Astrocyte (in vitro differentiated cells and primary cell): Measurements from ENCODE around the gene INPP5A. TPM values are rescaled to one million over a fixed set of nuclear protein-coding genes. Genes with fewer than 3 reads are reported as not detected.

Experiments used
- DNase-seq: peaks from one replicate; pipeline ENCODE4 v3.0.0-alpha.2; 2010; ENCODE audit warnings: low read depth
- FAIRE-seq: peaks from 2 replicates; lab custom pipeline; 2011; peaks lifted over from hg19 to GRCh38; lab: Jason Lieb, UNC
- H2AFZ ChIP-seq: 2 replicates; pipeline ENCODE4 v1.6.0; 2012; ENCODE audit warnings: low read depth, low read length, inconsistent platforms
- H3K27ac ChIP-seq: 2 replicates; pipeline ENCODE4 v1.5.1; 2011; ENCODE audit warnings: low read depth, low read length, inconsistent platforms
- H3K27me3 ChIP-seq: 2 replicates; pipeline ENCODE4 v1.6.0; 2011; ENCODE audit warnings: low read length, inconsistent platforms; ENCODE audit not compliant: insufficient read depth
- H3K36me3 ChIP-seq: 2 replicates; pipeline ENCODE4 v1.5.1; 2011; ENCODE audit warnings: low read length, inconsistent platforms; ENCODE audit not compliant: insufficient read depth
- H3K4me1 ChIP-seq: 2 replicates; pipeline ENCODE4 v1.5.1; 2011; ENCODE audit warnings: low read length, inconsistent platforms; ENCODE audit not compliant: insufficient read depth
- H3K4me2 ChIP-seq: 2 replicates; pipeline ENCODE4 v1.6.0; 2012; ENCODE audit warnings: low read length, inconsistent platforms
- H3K4me3 ChIP-seq: 2 replicates; pipeline ENCODE4 v1.5.1; 2011; ENCODE audit warnings: low read depth, mild to moderate bottlenecking, low read length, inconsistent platforms; ENCODE audit not compliant: insufficient read depth
- H3K79me2 ChIP-seq: 2 replicates; pipeline ENCODE4 v1.6.0; 2012; ENCODE audit warnings: mild to moderate bottlenecking, low read length, inconsistent platforms; ENCODE audit not compliant: insufficient read depth
- H3K9ac ChIP-seq: 2 replicates; pipeline ENCODE4 v1.6.0; 2012; ENCODE audit warnings: mild to moderate bottlenecking, low read length, inconsistent platforms
- H3K9me3 ChIP-seq: 2 replicates; pipeline ENCODE4 v1.5.1; 2012; ENCODE audit warnings: low read depth, mild to moderate bottlenecking, low read length, inconsistent platforms; ENCODE audit not compliant: insufficient read depth
- H4K20me1 ChIP-seq: 2 replicates; pipeline ENCODE4 v1.6.0; 2012; ENCODE audit warnings: low read length, inconsistent platforms; ENCODE audit not compliant: insufficient read depth
- H3K27ac Mint-ChIP-seq: one replicate; pipeline ENCODE4 v1.8.0; 2021; ENCODE audit warnings: mild to moderate bottlenecking, mixed read lengths; ENCODE audit not compliant: unreplicated experiment
- H3K27me3 Mint-ChIP-seq: one replicate; pipeline ENCODE4 v1.8.0; 2021; ENCODE audit warnings: low read depth, mixed read lengths; ENCODE audit not compliant: unreplicated experiment
- H3K36me3 Mint-ChIP-seq: one replicate; pipeline ENCODE4 v1.8.0; 2021; ENCODE audit warnings: low read depth, mixed read lengths; ENCODE audit not compliant: unreplicated experiment
- H3K4me1 Mint-ChIP-seq: one replicate; pipeline ENCODE4 v1.8.0; 2021; ENCODE audit warnings: low read depth, mixed read lengths; ENCODE audit not compliant: unreplicated experiment
- H3K4me3 Mint-ChIP-seq: one replicate; pipeline ENCODE4 v1.8.0; 2021; ENCODE audit warnings: mild to moderate bottlenecking, moderate library complexity, mixed read lengths; ENCODE audit not compliant: unreplicated experiment
- H3K9me3 Mint-ChIP-seq: one replicate; pipeline ENCODE4 v1.8.0; 2021; ENCODE audit warnings: mild to moderate bottlenecking, mixed read lengths; ENCODE audit not compliant: unreplicated experiment
- EZH2 ChIP-seq: IDR thresholded peaks from 2 replicates; pipeline ENCODE4 v1.6.1; 2012; ENCODE audit warnings: mild to moderate bottlenecking, low read length, inconsistent platforms; ENCODE audit not compliant: insufficient read depth
- total RNA-seq: library from RNA; stranded (reverse); gene quantifications from 2 replicates; pipeline ENCODE4 v1.2.1, GENCODE V29; 2021
- TF ChIP-seq, protein P1 (sequence below): IDR thresholded peaks from 2 replicates; pipeline ENCODE4 v1.5.1; 2011; ENCODE audit warnings: low read depth, mild to moderate bottlenecking, inconsistent platforms, low read length, moderate library complexity; ENCODE audit not compliant: insufficient read depth

Gene INPP5A
- total RNA-seq, 1 donor from 2014 or later = 39.1 TPM

DNA sequence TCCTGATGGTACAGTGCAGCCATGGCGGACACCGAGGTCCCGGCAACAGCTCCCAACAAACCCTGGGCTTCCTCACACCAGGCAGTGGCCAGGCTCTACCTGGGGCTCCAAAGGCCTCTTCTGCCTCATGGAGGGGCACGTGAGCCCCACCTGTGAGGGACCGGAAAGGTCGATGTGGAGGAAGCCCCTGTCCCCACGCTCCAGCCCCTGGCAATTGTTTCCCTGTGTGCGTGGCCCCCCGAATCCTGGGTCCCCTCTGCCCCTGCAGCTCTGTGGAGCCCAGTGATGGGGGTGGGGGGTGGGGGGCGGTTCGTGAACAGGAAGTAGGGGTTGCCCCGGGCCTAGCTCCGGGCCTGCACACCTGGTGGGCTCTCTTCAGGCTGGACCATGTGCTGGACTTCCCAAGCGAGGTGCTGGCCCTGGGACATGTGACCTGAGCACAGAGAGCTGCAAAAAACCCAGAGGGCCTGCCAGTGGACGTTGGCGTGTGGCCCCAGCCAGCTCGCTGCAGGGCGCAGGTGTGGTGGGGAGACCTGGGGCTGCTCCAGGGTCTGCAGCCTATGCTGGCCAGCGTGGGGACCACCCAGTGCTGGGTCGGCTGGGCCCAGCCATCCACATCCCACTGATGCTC, 72.6 kb downstream of the INPP5A start:
- Histone ChIP-seq H3K4me2 (no peak overlapping the region), H4K20me1 (peaks cover 91% of the 10 kb centered on the region), H3K79me2 (peaks cover 51% of the 10 kb centered on the region), H2AFZ (no peak overlapping the region), H3K9ac (no peak overlapping the region), H3K27me3 (no peaks in the 10 kb centered on the region), H3K27ac (no peak overlapping the region), H3K4me1 (peaks cover 13% of the 10 kb centered on the region), H3K36me3 (no peaks in the 10 kb centered on the region), H3K4me3 (no peak overlapping the region), H3K9me3 (no peaks in the 10 kb centered on the region)
- H3K9me3 Mint-ChIP-seq = no peaks in the 10 kb centered on the region
- peaks cover 4% of the 10 kb centered on the region for H3K36me3 Mint-ChIP-seq
- no peak overlapping the region for H3K27ac Mint-ChIP-seq
- H3K4me1 Mint-ChIP-seq = peaks cover 6% of the 10 kb centered on the region
- FAIRE-seq (no peak), DNase-seq (no peak)
- TF ChIP-seq EZH2 = no peak
- TF ChIP-seq, protein P1, sequence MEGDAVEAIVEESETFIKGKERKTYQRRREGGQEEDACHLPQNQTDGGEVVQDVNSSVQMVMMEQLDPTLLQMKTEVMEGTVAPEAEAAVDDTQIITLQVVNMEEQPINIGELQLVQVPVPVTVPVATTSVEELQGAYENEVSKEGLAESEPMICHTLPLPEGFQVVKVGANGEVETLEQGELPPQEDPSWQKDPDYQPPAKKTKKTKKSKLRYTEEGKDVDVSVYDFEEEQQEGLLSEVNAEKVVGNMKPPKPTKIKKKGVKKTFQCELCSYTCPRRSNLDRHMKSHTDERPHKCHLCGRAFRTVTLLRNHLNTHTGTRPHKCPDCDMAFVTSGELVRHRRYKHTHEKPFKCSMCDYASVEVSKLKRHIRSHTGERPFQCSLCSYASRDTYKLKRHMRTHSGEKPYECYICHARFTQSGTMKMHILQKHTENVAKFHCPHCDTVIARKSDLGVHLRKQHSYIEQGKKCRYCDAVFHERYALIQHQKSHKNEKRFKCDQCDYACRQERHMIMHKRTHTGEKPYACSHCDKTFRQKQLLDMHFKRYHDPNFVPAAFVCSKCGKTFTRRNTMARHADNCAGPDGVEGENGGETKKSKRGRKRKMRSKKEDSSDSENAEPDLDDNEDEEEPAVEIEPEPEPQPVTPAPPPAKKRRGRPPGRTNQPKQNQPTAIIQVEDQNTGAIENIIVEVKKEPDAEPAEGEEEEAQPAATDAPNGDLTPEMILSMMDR = no peak
- H3K27me3 Mint-ChIP-seq = no peaks in the 10 kb centered on the region
- no peak overlapping the region for H3K4me3 Mint-ChIP-seq

DNA sequence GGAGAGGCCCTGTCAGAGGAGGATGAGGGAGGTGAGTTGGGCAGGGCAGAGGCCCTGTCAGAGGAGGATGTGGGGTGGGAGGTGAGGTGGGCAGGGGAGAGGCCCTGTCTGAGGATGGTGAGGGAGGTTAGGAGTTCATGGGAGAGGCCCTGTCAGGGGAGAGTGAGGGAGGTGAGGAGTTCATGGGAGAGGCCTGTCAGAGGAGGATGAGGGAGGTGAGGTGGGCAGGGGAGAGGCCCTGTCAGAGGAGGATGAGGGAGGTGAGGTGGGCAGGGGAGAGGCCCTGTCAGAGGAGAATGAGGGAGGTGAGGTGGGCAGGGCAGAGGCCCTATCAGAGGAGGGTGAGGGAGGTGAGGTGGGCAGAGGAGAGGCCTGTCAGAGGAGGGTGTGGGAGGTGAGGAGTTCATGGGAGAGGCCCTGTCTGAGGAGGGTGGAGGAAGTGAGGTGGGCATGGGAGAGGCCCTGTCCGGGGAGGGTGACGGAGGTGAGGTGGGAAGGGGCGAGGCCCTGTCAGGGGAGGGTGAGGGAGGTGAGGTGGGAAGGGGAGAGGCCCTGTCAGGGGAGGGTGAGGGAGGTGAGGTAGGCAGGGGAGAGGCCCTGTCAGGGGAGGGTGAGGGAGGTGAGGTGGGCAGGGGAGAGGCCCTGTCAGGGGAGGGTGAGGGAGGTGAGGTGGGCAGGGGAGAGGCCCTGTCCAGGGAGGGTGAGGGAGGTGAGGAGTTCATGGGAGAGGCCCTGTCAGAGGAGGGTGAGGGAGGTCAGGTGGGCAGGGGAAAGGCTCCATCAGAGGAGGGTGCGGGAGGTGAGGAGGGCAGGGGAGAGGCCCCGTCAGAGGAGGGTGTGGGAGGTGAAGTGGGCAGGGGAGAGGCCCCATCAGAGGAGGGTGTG, 73.7 kb downstream of the INPP5A start:
- no peak overlapping the region for H3K4me2 ChIP-seq
- no peak overlapping the region for H3K27ac ChIP-seq
- no peaks in the 10 kb centered on the region for H3K36me3 ChIP-seq
- H3K79me2 ChIP-seq = peaks cover 52% of the 10 kb centered on the region
- peaks cover 4% of the 10 kb centered on the region for H3K36me3 Mint-ChIP-seq
- H3K9me3 ChIP-seq = no peaks in the 10 kb centered on the region
- no peak overlapping the region for H3K4me3 ChIP-seq
- no peaks in the 10 kb centered on the region for H3K9me3 Mint-ChIP-seq
- no peak overlapping the region for H3K4me3 Mint-ChIP-seq
- no peak overlapping the region for H3K9ac ChIP-seq
- H3K27me3 Mint-ChIP-seq = no peaks in the 10 kb centered on the region
- FAIRE-seq (no peak), DNase-seq (no peak)
- H3K27ac Mint-ChIP-seq = no peak overlapping the region
- H3K4me1 ChIP-seq = peaks cover 12% of the 10 kb centered on the region
- H2AFZ ChIP-seq = no peak overlapping the region
- peaks cover 6% of the 10 kb centered on the region for H3K4me1 Mint-ChIP-seq
- no peaks in the 10 kb centered on the region for H3K27me3 ChIP-seq
- TF ChIP-seq, protein P1 = no peak
- TF ChIP-seq EZH2 = no peak
- H4K20me1 ChIP-seq = peaks cover 92% of the 10 kb centered on the region

DNA sequence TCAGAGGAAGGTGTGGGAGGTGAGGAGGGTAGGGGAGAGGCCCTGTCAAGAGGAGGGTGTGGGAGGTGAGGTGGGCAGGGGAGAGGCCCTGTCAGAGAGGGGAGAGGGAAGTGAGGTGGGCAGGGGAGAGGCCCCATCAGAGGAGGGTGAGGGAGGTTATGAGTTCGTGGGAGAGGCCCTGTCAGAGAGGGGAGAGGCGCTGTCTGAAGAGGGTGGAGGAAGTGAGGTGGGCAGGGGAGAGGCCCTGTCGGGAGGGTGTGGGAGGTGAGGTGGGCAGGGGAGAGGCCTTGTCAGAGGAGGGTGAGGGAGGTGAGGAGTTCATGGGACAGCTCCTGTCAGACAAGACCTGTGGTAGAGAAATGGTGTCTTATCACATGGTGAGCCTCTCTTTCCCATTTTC, 74.4 kb downstream of the INPP5A start:
- Histone ChIP-seq H3K4me3 (no peak overlapping the region), H3K4me2 (no peak overlapping the region), H3K27ac (no peak overlapping the region), H4K20me1 (peaks cover 92% of the 10 kb centered on the region), H3K27me3 (no peaks in the 10 kb centered on the region), H3K9ac (no peak overlapping the region), H3K9me3 (no peaks in the 10 kb centered on the region), H3K36me3 (no peaks in the 10 kb centered on the region), H2AFZ (no peak overlapping the region), H3K4me1 (peaks cover 5% of the 10 kb centered on the region), H3K79me2 (peaks cover 52% of the 10 kb centered on the region)
- no peak overlapping the region for H3K4me3 Mint-ChIP-seq
- H3K9me3 Mint-ChIP-seq = no peaks in the 10 kb centered on the region
- peaks cover 3% of the 10 kb centered on the region for H3K4me1 Mint-ChIP-seq
- TF ChIP-seq, protein P1 = no peak
- TF ChIP-seq EZH2 = no peak
- peaks cover 4% of the 10 kb centered on the region for H3K36me3 Mint-ChIP-seq
- no peak overlapping the region for H3K27ac Mint-ChIP-seq
- H3K27me3 Mint-ChIP-seq = no peaks in the 10 kb centered on the region
- no peak for FAIRE-seq
- no peak for DNase-seq
